Stromal cell of bone marrow (primary cell): ENCODE results near the gene NDUFS3.

Experiments used
- DNase-seq: peaks from one replicate; pipeline ENCODE4 v3.0.0-alpha.2; 2012; ENCODE audit warnings: low read depth

NDUFS3 gene

GRCh38 chr11:47589977-47590861 lies 11.3 kb downstream of the NDUFS3 start:
- DNase-seq: no peak

- DNase-seq: no peak
These were observed 12.9 kb downstream of the NDUFS3 start for GRCh38 chr11:47591764-47592163.

GRCh38 chr11:47592251-47592650 lies 13.4 kb downstream of the NDUFS3 start:
- DNase-seq: no peak

- no peak for DNase-seq
These were observed 14.1 kb downstream of the NDUFS3 start for GRCh38 chr11:47592970-47593369.

GRCh38 chr11:47593492-47593933 lies 14.6 kb downstream of the NDUFS3 start:
- DNase-seq: no peak

- DNase-seq: no peak
These were observed 15.3 kb downstream of the NDUFS3 start, which contains the start of gene C1QTNF4 for GRCh38 chr11:47593934-47594855. C1QTNF4 (minus strand) TSS chr11:47594411; CDS start chr11:47590810, 3,601 bp downstream.

- DNase-seq: no peak
These were observed 16.2 kb downstream of the NDUFS3 start for GRCh38 chr11:47595029-47595428.

GRCh38 chr11:47595967-47596366 lies 17.1 kb downstream of the NDUFS3 start:
- DNase-seq: no peak

- DNase-seq: no peak
These were observed 21.0 kb downstream of the NDUFS3 start for GRCh38 chr11:47599902-47600301.

GRCh38 chr11:47603295-47603694 lies 24.4 kb downstream of the NDUFS3 start:
- no peak for DNase-seq

- DNase-seq: no peak
These were observed 27.0 kb downstream of the NDUFS3 start for GRCh38 chr11:47605921-47606320.

GRCh38 chr11:47606731-47607130 lies 27.9 kb downstream of the NDUFS3 start:
- DNase-seq: peak; percentile 28

GRCh38 chr11:47607380-47607779 lies 28.5 kb downstream of the NDUFS3 start:
- peak; percentile 98 for DNase-seq

GRCh38 chr11:47609675-47610074 lies 30.8 kb downstream of the NDUFS3 start:
- no peak for DNase-seq

- DNase-seq: no peak
These were observed 32.5 kb downstream of the NDUFS3 start for GRCh38 chr11:47611348-47611794.

- no peak for DNase-seq
These were observed 36.4 kb downstream of the NDUFS3 start for GRCh38 chr11:47615249-47615648.

GRCh38 chr11:47616726-47617416 lies 38.0 kb downstream of the NDUFS3 start:
- peak; percentile 78 for DNase-seq

- peak; percentile 64 for DNase-seq
These were observed 38.5 kb downstream of the NDUFS3 start for GRCh38 chr11:47617417-47617809.

GRCh38 chr11:47620836-47621378 lies 42.0 kb downstream of the NDUFS3 start:
- DNase-seq: no peak

- DNase-seq: no peak
These were observed 47.4 kb downstream of the NDUFS3 start for GRCh38 chr11:47626234-47626633.

GRCh38 chr11:47628026-47628425 lies 49.2 kb downstream of the NDUFS3 start:
- no peak for DNase-seq

- no peak for DNase-seq
These were observed 52.6 kb downstream of the NDUFS3 start for GRCh38 chr11:47631473-47631872.
